ENCODE results near the gene ITK.
A peak's percentile ranks its signal among the peaks of the same experiment; 100 is the strongest.

ITK gene

GRCh38 chr5:157248821-157249470 lies 68.3 kb downstream of the ITK start:
- Histone ChIP-seq H3K4me2 (ENCODE audit: low read depth, low read length, poor library complexity, severe bottlenecking) (no peak overlapping the region), H4K20me1 (ENCODE audit: low read depth, low read length) (no peaks in the 10 kb centered on the region), H3K27ac (ENCODE audit: low read depth, low read length) (no peak overlapping the region), H3K27me3 (ENCODE audit: low read length) (no peaks in the 10 kb centered on the region), H3F3A (ENCODE audit: insufficient read depth) (no peaks in the 10 kb centered on the region), H3K9me3 (ENCODE audit: insufficient read depth, low read length) (no peaks in the 10 kb centered on the region), H3K36me3 (ENCODE audit: low read length) (no peaks in the 10 kb centered on the region), H3K4me3 (ENCODE audit: insufficient read depth, low read length, poor library complexity, severe bottlenecking) (no peak overlapping the region), H2AFZ (ENCODE audit: low read depth, low read length, severe bottlenecking) (no peak overlapping the region), H3K9ac (ENCODE audit: low read length) (no peak overlapping the region), H3K79me2 (ENCODE audit: insufficient read depth, low read length) (no peaks in the 10 kb centered on the region), H3K9me2 (replicated peaks; ENCODE audit: insufficient read depth, low read length) (no peaks in the 10 kb centered on the region)
- TF ChIP-seq EZH2phosphoT487 (conservative IDR thresholded peaks at IDR 0.05; ENCODE audit: low read length) = no peak
- TF ChIP-seq, protein P1, sequence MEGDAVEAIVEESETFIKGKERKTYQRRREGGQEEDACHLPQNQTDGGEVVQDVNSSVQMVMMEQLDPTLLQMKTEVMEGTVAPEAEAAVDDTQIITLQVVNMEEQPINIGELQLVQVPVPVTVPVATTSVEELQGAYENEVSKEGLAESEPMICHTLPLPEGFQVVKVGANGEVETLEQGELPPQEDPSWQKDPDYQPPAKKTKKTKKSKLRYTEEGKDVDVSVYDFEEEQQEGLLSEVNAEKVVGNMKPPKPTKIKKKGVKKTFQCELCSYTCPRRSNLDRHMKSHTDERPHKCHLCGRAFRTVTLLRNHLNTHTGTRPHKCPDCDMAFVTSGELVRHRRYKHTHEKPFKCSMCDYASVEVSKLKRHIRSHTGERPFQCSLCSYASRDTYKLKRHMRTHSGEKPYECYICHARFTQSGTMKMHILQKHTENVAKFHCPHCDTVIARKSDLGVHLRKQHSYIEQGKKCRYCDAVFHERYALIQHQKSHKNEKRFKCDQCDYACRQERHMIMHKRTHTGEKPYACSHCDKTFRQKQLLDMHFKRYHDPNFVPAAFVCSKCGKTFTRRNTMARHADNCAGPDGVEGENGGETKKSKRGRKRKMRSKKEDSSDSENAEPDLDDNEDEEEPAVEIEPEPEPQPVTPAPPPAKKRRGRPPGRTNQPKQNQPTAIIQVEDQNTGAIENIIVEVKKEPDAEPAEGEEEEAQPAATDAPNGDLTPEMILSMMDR (IDR thresholded peaks at IDR 0.05; ENCODE audit: insufficient read depth, low read length, poor library complexity, severe bottlenecking) = no peak

DNA sequence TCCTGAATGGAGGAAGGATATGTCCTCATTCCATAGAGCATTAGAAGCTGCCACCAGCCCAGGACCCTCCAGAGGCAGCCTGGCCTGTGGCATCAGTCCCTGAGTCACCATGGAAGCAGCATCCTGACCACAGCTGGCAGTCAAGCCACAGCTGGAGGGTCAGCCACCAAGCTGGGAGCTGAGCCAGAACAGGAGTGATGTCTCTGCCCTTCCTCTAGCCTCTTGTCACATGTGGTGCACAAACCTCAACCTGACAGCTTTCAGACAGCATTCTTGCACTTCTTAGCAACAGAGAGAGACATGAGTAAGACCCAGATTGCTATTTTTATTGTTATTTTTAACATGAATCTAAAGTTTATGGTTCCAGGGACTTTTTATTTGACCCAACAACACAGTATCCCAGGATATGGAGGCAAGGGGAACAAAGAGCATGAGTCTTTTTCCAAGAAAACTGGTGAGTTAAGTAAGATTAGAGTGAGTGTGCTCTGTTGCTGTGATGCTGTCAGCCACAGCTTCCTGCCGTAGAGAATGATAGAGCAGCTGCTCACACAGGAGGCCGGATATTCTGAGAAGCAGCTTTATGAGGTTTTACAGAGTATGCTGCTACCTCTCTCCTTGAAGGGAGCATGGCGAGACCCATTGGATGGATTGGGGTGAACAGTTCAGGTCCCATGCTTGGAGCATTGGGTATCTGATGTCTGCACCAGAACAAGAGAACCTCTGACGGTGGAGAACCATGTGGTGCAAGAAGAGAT lies 72.2 kb downstream of the ITK start:
- peak overlapping the region; percentile 9 for H2AFZ ChIP-seq (ENCODE audit: low read depth, low read length, severe bottlenecking)

GRCh38 chr5:157253547-157253946 lies 72.9 kb downstream of the ITK start:
- Histone ChIP-seq H2AFZ (ENCODE audit: low read depth, low read length, severe bottlenecking) (no peak overlapping the region), H3K79me2 (ENCODE audit: insufficient read depth, low read length) (no peaks in the 10 kb centered on the region), H3K9ac (ENCODE audit: low read length) (0 out of 2 replicates have a peak overlapping the region, but pooled peaks have one; percentile 19), H3K27ac (ENCODE audit: low read depth, low read length) (peak overlapping the region; percentile 61), H3K4me3 (ENCODE audit: insufficient read depth, low read length, poor library complexity, severe bottlenecking) (no peak overlapping the region), H3K9me2 (replicated peaks; ENCODE audit: insufficient read depth, low read length) (no peaks in the 10 kb centered on the region), H3K27me3 (ENCODE audit: low read length) (no peaks in the 10 kb centered on the region), H3F3A (ENCODE audit: insufficient read depth) (no peaks in the 10 kb centered on the region), H3K9me3 (ENCODE audit: insufficient read depth, low read length) (no peaks in the 10 kb centered on the region), H3K36me3 (ENCODE audit: low read length) (no peaks in the 10 kb centered on the region), H3K4me2 (ENCODE audit: low read depth, low read length, poor library complexity, severe bottlenecking) (peak overlapping the region; percentile 42), H4K20me1 (ENCODE audit: low read depth, low read length) (no peaks in the 10 kb centered on the region)
- TF ChIP-seq, protein P1 (IDR thresholded peaks at IDR 0.05; ENCODE audit: insufficient read depth, low read length, poor library complexity, severe bottlenecking) = peak; percentile 95
- no peak for TF ChIP-seq EZH2phosphoT487 (conservative IDR thresholded peaks at IDR 0.05; ENCODE audit: low read length)

More for the DNA sequence above, 72.2 kb downstream of the ITK start:
- Histone ChIP-seq H4K20me1 (ENCODE audit: low read depth, low read length) (no peaks in the 10 kb centered on the region), H3F3A (ENCODE audit: insufficient read depth) (no peaks in the 10 kb centered on the region), H3K27me3 (ENCODE audit: low read length) (no peaks in the 10 kb centered on the region), H3K4me3 (ENCODE audit: insufficient read depth, low read length, poor library complexity, severe bottlenecking) (no peak overlapping the region), H3K79me2 (ENCODE audit: insufficient read depth, low read length) (no peaks in the 10 kb centered on the region), H3K36me3 (ENCODE audit: low read length) (no peaks in the 10 kb centered on the region), H3K27ac (ENCODE audit: low read depth, low read length) (peak overlapping the region; percentile 61), H3K9ac (ENCODE audit: low read length) (peak overlapping the region; percentile 19; the same call in 1 of the 2 replicates), H3K9me3 (ENCODE audit: insufficient read depth, low read length) (no peaks in the 10 kb centered on the region), H3K9me2 (replicated peaks; ENCODE audit: insufficient read depth, low read length) (no peaks in the 10 kb centered on the region), H3K4me2 (ENCODE audit: low read depth, low read length, poor library complexity, severe bottlenecking) (peak overlapping the region; percentile 42)
- TF ChIP-seq, protein P1 (IDR thresholded peaks at IDR 0.05; ENCODE audit: insufficient read depth, low read length, poor library complexity, severe bottlenecking) = no peak
- TF ChIP-seq EZH2phosphoT487 (conservative IDR thresholded peaks at IDR 0.05; ENCODE audit: low read length) = no peak

All from SU-DHL-6 (cell line).